Measurements from ENCODE around the gene NABP2.

- TF ChIP-seq, protein P1, sequence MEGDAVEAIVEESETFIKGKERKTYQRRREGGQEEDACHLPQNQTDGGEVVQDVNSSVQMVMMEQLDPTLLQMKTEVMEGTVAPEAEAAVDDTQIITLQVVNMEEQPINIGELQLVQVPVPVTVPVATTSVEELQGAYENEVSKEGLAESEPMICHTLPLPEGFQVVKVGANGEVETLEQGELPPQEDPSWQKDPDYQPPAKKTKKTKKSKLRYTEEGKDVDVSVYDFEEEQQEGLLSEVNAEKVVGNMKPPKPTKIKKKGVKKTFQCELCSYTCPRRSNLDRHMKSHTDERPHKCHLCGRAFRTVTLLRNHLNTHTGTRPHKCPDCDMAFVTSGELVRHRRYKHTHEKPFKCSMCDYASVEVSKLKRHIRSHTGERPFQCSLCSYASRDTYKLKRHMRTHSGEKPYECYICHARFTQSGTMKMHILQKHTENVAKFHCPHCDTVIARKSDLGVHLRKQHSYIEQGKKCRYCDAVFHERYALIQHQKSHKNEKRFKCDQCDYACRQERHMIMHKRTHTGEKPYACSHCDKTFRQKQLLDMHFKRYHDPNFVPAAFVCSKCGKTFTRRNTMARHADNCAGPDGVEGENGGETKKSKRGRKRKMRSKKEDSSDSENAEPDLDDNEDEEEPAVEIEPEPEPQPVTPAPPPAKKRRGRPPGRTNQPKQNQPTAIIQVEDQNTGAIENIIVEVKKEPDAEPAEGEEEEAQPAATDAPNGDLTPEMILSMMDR (IDR thresholded peaks at IDR 0.05), result no peak
- no peak for TF ChIP-seq POLR2A (IDR thresholded peaks at IDR 0.05)
These were observed 11.9 kb downstream of the NABP2 start for GRCh38 chr12:56236091-56236490.
